H9 (cell line): ENCODE data around the gene NMS. TPM values are rescaled to one million over a fixed set of nuclear protein-coding genes. Genes with fewer than 3 reads are reported as not detected.

Source experiments
- DNase-seq: peaks from one replicate; pipeline ENCODE4 v3.0.0-alpha.2; 2017
- H2AFZ ChIP-seq: one replicate; pipeline ENCODE4 v1.6.1; 2013; ENCODE audit warnings: mild to moderate bottlenecking, low read length, control low read depth, moderate library complexity
- H2AK5ac ChIP-seq: 2 replicates; pipeline ENCODE4 v1.6.1; 2013; ENCODE audit warnings: low read length, control low read depth, mixed read lengths; ENCODE audit not compliant: insufficient read length
- H2BK120ac ChIP-seq: one replicate; pipeline ENCODE4 v1.6.1; 2013; ENCODE audit warnings: low read depth, mild to moderate bottlenecking, low read length, control low read depth, inconsistent platforms; ENCODE audit not compliant: poor library complexity, severe bottlenecking
- H2BK12ac ChIP-seq: 2 replicates; pipeline ENCODE4 v1.6.1; 2013; ENCODE audit warnings: low read length, control low read depth, mixed read lengths, low read depth; ENCODE audit not compliant: insufficient read length
- H2BK15ac ChIP-seq: 2 replicates; pipeline ENCODE4 v1.6.1; 2013; ENCODE audit warnings: low read depth, low read length, control low read depth
- H2BK20ac ChIP-seq: one replicate; pipeline ENCODE4 v1.6.1; 2013; ENCODE audit warnings: low read depth, mild to moderate bottlenecking, low read length, control low read depth, inconsistent platforms; ENCODE audit not compliant: poor library complexity, severe bottlenecking
- H2BK5ac ChIP-seq: 2 replicates; pipeline ENCODE4 v1.6.1; 2013; ENCODE audit warnings: low read length, control low read depth, mixed read lengths; ENCODE audit not compliant: insufficient read length
- H3K14ac ChIP-seq: 2 replicates; pipeline ENCODE4 v1.6.1; 2013; ENCODE audit warnings: low read length, control low read depth; ENCODE audit not compliant: insufficient read depth
- H3K18ac ChIP-seq: 2 replicates; pipeline ENCODE4 v1.6.1; 2013; ENCODE audit warnings: low read depth, mild to moderate bottlenecking, mixed read lengths, low read length, control low read depth; ENCODE audit not compliant: insufficient read length
- H3K23ac ChIP-seq: 2 replicates; pipeline ENCODE4 v1.6.1; 2013; ENCODE audit warnings: low read length, control low read depth, mixed read lengths, low read depth; ENCODE audit not compliant: insufficient read length
- H3K23me2 ChIP-seq: 2 replicates; pipeline ENCODE4 v1.6.1; 2013; ENCODE audit warnings: low read depth, mild to moderate bottlenecking, mixed read lengths, low read length, control low read depth; ENCODE audit not compliant: insufficient read length, poor library complexity, severe bottlenecking
- H3K27ac ChIP-seq: 2 replicates; pipeline ENCODE4 v1.5.1; 2013; ENCODE audit warnings: low read length, control low read depth, mixed read lengths, low read depth; ENCODE audit not compliant: insufficient read length
- H3K27me3 ChIP-seq: 2 replicates; pipeline ENCODE4 v1.6.1; 2013; ENCODE audit warnings: low read length, control low read depth, inconsistent platforms; ENCODE audit not compliant: insufficient read depth
- H3K4ac ChIP-seq: 2 replicates; pipeline ENCODE4 v1.6.1; 2013; ENCODE audit warnings: low read depth, mild to moderate bottlenecking, control low read depth, inconsistent platforms, low read length, moderate library complexity
- H3K4me1 ChIP-seq: 2 replicates; pipeline ENCODE4 v1.6.1; 2013; ENCODE audit warnings: low read length, control low read depth, inconsistent platforms; ENCODE audit not compliant: insufficient read depth
- H3K4me2 ChIP-seq: 2 replicates; pipeline ENCODE4 v1.6.1; 2013; ENCODE audit warnings: low read length, control low read depth, mixed read lengths; ENCODE audit not compliant: insufficient read length, insufficient read depth
- H3K56ac ChIP-seq: 2 replicates; pipeline ENCODE4 v1.6.1; 2013; ENCODE audit warnings: low read depth, mild to moderate bottlenecking, mixed read lengths, low read length, control low read depth; ENCODE audit not compliant: insufficient read length
- H3K79me1 ChIP-seq: 2 replicates; pipeline ENCODE4 v1.6.1; 2013; ENCODE audit warnings: low read depth, mild to moderate bottlenecking, moderate library complexity, low read length, control low read depth, inconsistent platforms; ENCODE audit not compliant: insufficient read depth, poor library complexity, severe bottlenecking
- H3K79me2 ChIP-seq: 2 replicates; pipeline ENCODE4 v1.6.1; 2013; ENCODE audit warnings: low read length, control low read depth, inconsistent platforms; ENCODE audit not compliant: insufficient read depth
- H3K9ac ChIP-seq: 2 replicates; pipeline ENCODE4 v1.6.1; 2013; ENCODE audit warnings: low read length, control low read depth, mixed read lengths; ENCODE audit not compliant: insufficient read length; ENCODE audit errors: extremely low read depth
- H3K9me3 ChIP-seq: one replicate; pipeline ENCODE4 v1.6.1; 2013; ENCODE audit warnings: low read depth, low read length, inconsistent platforms; ENCODE audit not compliant: control insufficient read depth
- H3T11ph ChIP-seq: one replicate; pipeline ENCODE4 v1.6.1; 2013; ENCODE audit warnings: mild to moderate bottlenecking, low read length, control low read depth, inconsistent platforms
- H4K20me1 ChIP-seq: one replicate; pipeline ENCODE4 v1.6.1; 2013; ENCODE audit not compliant: control insufficient read depth, insufficient read length, insufficient read depth
- H4K5ac ChIP-seq: 2 replicates; pipeline ENCODE4 v1.6.1; 2013; ENCODE audit warnings: low read depth, mild to moderate bottlenecking, mixed read lengths, low read length, control low read depth; ENCODE audit not compliant: insufficient read length
- H4K8ac ChIP-seq: replicated peaks from 2 replicates; pipeline ENCODE4 v1.6.1; 2013; ENCODE audit warnings: low read length, control low read depth, mixed read lengths, low read depth; ENCODE audit not compliant: insufficient read length
- H4K91ac ChIP-seq: 2 replicates; pipeline ENCODE4 v1.6.1; 2013; ENCODE audit warnings: low read depth, mild to moderate bottlenecking, moderate library complexity, mixed read lengths, low read length, control low read depth; ENCODE audit not compliant: insufficient read length
- H3K27ac Mint-ChIP-seq, 3 experiments: 2 replicates in 2 of 3; 3 replicates in 1 of 3; pipeline ENCODE4 v1.8.0; 2020 to 2021; ENCODE audit warnings: mixed read lengths in 3 of 3, mild to moderate bottlenecking in 1 of 3, moderate library complexity in 1 of 3
- H3K27me3 Mint-ChIP-seq: 2 replicates; pipeline ENCODE4 v1.8.0; 2021; ENCODE audit warnings: low read depth, mild to moderate bottlenecking, moderate library complexity, mixed read lengths
- H3K36me3 Mint-ChIP-seq, 3 experiments: 2 replicates in 2 of 3; 3 replicates in 1 of 3; pipeline ENCODE4 v1.8.0; 2020 to 2021; ENCODE audit warnings: low read depth in 3 of 3, mixed read lengths in 3 of 3; ENCODE audit not compliant: insufficient read depth in 1 of 3
- H3K4me1 Mint-ChIP-seq, 2 experiments: 2 replicates each; pipeline ENCODE4 v1.8.0; 2020; ENCODE audit warnings: mixed read lengths in 2 of 2
- H3K4me3 Mint-ChIP-seq, 2 experiments: 2 replicates in 1 of 2; 3 replicates in 1 of 2; pipeline ENCODE4 v1.8.0; 2020 to 2021; ENCODE audit warnings: mild to moderate bottlenecking in 2 of 2, mixed read lengths in 2 of 2, moderate library complexity in 1 of 2
- H3K9me3 Mint-ChIP-seq, 2 experiments: 2 replicates in 1 of 2; 3 replicates in 1 of 2; pipeline ENCODE4 v1.8.0; 2020; ENCODE audit warnings: mild to moderate bottlenecking in 2 of 2, mixed read lengths in 2 of 2, moderate library complexity in 1 of 2
- WGBS: extraction: QIAGEN DNeasy Blood & Tissue Kit; methylation state at CpG from one replicate; pipeline ENCODE4 v1.1.7; 2013; ENCODE audit warnings: missing lambda C conversion rate, low lambda C conversion rate, mixed read lengths; ENCODE audit not compliant: insufficient read length; ENCODE audit errors: extremely low coverage; 5-methylcytosine and 5-hydroxymethylcytosine counted together
- total RNA-seq: library from RNA; stranded (reverse); gene quantifications from 2 replicates; pipeline ENCODE4 v1.2.1, GENCODE V29; 2021
- TF ChIP-seq, protein P1 (sequence below): fragments of 200-600 bp; sonication (generic); conservative IDR thresholded peaks from 3 replicates; pipeline ENCODE4 v1.8.0; 2021; ENCODE audit warnings: antibody characterized with exemption, mild to moderate bottlenecking

NMS gene
- total RNA-seq, 1 experiment from 2014 or later, result not detected

DNA sequence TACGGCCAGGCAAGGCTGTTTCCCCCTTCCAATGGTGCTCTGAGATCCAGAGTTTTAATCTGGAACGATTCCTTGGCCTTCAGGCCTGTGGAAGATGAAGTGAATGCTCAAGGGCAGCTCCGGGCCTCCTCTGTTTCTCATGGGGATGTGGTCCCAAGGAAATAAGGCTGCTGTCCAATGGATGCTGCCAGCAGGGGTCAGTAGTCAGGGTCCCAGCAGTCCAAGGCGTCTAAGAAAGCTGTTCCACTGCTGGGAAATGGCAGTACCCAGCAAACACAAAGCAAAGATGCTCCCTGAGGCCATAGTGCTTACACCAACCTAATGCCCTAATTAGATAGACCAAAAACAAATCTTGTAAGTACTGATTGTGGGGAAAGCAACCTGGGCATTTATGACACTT, 12.5 kb downstream of the NMS start:
- no peaks in the 10 kb centered on the region for H4K20me1 ChIP-seq
- Mint-ChIP-seq H3K4me3 (no peak overlapping the region), H3K9me3 (peaks cover 3 to 7% of the 10 kb centered on the region in 2 experiments; a peak in 3 of 5 replicates), H3K27ac (no peak overlapping the region), H3K4me1 (peaks cover 0 to 3% of the 10 kb centered on the region in 2 experiments; a peak in 3 of 4 replicates), H3K27me3 (peaks cover 2% of the 10 kb centered on the region; the same call in 1 of the 2 replicates), H3K36me3 (no peaks in the 10 kb centered on the region)
- no peaks in the 10 kb centered on the region for H3K79me2 ChIP-seq
- TF ChIP-seq, protein P1, sequence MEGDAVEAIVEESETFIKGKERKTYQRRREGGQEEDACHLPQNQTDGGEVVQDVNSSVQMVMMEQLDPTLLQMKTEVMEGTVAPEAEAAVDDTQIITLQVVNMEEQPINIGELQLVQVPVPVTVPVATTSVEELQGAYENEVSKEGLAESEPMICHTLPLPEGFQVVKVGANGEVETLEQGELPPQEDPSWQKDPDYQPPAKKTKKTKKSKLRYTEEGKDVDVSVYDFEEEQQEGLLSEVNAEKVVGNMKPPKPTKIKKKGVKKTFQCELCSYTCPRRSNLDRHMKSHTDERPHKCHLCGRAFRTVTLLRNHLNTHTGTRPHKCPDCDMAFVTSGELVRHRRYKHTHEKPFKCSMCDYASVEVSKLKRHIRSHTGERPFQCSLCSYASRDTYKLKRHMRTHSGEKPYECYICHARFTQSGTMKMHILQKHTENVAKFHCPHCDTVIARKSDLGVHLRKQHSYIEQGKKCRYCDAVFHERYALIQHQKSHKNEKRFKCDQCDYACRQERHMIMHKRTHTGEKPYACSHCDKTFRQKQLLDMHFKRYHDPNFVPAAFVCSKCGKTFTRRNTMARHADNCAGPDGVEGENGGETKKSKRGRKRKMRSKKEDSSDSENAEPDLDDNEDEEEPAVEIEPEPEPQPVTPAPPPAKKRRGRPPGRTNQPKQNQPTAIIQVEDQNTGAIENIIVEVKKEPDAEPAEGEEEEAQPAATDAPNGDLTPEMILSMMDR, result peak; percentile 59
- no peak overlapping the region for H2BK20ac ChIP-seq
- WGBS, result no CpG with 5 or more reads among the region's 4 CpGs
- H3K27ac ChIP-seq, result no peak overlapping the region
- no peak overlapping the region for H4K8ac ChIP-seq
- H3K27me3 ChIP-seq, result no peaks in the 10 kb centered on the region
- H4K5ac ChIP-seq, result no peak overlapping the region
- H3K14ac ChIP-seq, result no peak overlapping the region
- H2BK120ac ChIP-seq, result no peak overlapping the region
- DNase-seq, result peak; percentile 40
- H4K91ac ChIP-seq, result no peak overlapping the region
- H3K4me1 ChIP-seq, result no peaks in the 10 kb centered on the region
- no peaks in the 10 kb centered on the region for H3K9me3 ChIP-seq
- H2AFZ ChIP-seq, result no peak overlapping the region
- no peak overlapping the region for H3K9ac ChIP-seq
- H3K23ac ChIP-seq, result no peak overlapping the region
- H3K18ac ChIP-seq, result no peak overlapping the region
- no peak overlapping the region for H2AK5ac ChIP-seq
- no peak overlapping the region for H3K4me2 ChIP-seq
- H2BK15ac ChIP-seq, result no peak overlapping the region
- no peak overlapping the region for H2BK12ac ChIP-seq
- H3K4ac ChIP-seq, result no peak overlapping the region
- H2BK5ac ChIP-seq, result no peak overlapping the region
- no peaks in the 10 kb centered on the region for H3K23me2 ChIP-seq
- H3T11ph ChIP-seq, result no peak overlapping the region
- H3K56ac ChIP-seq, result no peak overlapping the region
- H3K79me1 ChIP-seq, result no peaks in the 10 kb centered on the region
